HG02763 (cell line): ENCODE results near the gene SPP2.

Source experiments
- ATAC-seq: cut with Tn5 transposase; IDR thresholded peaks from one replicate; pipeline ENCODE4 v1.9.1; 2021; ENCODE audit warnings: mild to moderate bottlenecking, moderate library complexity; ENCODE audit not compliant: unreplicated experiment

The SPP2 gene, protein sequence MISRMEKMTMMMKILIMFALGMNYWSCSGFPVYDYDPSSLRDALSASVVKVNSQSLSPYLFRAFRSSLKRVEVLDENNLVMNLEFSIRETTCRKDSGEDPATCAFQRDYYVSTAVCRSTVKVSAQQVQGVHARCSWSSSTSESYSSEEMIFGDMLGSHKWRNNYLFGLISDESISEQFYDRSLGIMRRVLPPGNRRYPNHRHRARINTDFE

DNA sequence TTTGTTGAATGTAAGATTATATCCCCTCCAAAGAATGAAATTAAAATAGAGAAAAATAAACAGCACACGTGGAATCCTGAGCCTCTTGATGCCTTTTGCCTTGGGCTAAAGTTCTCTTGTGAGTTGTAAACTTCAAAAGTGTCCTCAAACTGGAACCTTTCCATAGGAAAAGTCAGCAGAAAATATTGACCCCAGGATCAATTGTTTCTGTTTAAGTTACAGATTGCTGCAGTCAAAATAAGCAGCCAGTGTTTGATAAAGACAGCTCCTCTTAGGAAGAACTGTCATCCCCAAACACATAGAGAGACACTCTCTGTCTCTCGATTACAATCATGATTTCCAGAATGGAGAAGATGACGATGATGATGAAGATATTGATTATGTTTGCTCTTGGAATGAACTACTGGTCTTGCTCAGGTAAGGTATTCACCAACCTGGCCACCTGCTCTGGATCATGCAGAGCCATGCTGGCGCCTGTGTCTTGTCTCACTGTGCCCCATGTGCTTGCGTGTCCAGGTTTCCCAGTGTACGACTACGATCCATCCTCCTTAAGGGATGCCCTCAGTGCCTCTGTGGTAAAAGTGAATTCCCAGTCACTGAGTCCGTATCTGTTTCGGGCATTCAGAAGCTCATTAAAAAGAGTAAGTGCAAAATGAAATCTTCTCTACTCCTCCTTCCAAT, at the start of gene SPP2:
TSS of gene SPP2 (plus strand) at position 248 of the 681 bp plus-strand sequence. CDS start at position 333, 85 bp downstream.
- no peak for ATAC-seq

DNA sequence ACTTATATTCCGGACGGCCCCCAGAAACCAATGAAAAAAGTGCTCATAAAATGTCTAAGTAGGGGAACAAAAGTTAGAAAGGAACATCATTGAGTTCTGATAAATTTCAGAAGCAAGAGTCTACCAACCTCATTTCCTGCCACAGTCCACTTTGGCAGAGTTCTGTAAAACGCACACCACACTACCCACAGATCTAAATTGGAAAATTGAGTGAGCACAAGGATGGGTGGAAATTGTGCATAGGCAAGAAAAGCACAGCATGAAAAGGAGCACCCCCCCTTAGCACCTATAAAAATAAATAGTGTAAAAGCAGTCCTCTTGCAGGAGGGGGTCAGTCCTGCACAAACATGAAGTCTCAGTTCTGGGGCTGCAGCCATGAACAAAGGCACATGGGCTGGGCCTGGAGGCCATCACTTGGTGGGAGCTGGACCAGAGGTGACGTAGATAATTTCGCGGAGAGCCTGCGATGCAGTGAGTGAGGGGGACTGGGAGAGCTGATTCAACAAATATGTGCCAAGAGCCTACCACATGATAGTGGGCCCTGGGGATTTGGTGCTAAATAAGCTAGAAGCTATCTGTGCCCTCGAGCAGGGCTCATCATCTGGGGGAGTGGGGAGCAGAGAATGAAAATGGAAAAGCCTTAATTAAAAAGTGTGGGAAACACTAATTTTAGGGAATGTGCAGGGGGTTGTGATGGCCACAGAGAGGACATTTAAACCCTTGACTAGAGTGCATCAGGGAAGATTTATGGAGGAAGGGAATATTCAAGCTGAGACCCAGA, 48.9 kb upstream of the SPP2 start:
- ATAC-seq: no peak

DNA sequence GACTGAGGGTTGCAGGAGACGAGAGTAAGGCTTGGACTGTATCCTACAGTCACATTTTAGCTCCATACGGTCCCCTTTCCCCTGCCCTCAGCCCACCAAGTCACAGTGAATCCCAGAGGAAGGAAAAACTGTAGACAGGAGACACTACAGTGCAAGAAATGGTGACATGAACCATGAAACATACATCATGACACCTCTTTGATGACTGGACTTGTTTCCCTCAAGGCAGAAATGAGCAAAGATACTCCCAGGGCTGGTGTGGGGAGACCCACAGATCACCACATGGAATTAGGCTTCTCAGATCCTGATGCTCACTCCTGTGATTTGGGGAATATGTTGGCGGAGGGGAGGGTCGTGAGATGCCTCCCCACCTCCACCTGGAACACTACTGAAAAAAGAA, 48.2 kb upstream of the SPP2 start:
- no peak for ATAC-seq

DNA sequence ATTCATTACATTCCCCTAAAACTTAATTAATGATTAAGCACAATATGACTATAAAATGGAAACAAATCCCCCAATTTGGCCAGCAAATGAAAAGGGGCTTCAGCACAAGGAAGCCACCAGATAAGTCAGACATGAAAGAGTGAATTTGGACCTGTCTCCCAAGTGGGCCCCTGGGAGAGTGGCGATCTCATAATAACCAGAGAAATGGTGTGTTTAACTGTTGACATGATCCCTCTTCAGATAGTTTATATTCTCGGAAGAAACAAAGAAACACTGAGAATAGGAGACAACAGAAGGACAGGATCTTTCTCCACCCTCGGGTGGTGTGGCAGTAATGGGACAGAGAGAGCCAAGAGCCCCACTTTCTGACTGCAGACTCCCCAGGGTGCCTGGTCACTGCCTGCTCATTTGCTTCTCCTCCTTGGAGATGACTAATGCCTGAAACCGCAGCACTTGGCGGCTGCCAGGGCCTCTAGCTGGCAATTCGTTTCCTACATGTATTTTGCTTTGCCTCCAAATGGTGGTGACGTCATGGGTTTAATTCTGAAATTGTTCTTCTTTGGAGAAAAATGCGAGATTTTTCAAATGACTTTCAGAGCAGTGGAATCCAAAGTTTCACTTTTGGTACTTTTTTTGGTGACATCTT, 46.4 kb upstream of the SPP2 start:
- no peak for ATAC-seq

DNA sequence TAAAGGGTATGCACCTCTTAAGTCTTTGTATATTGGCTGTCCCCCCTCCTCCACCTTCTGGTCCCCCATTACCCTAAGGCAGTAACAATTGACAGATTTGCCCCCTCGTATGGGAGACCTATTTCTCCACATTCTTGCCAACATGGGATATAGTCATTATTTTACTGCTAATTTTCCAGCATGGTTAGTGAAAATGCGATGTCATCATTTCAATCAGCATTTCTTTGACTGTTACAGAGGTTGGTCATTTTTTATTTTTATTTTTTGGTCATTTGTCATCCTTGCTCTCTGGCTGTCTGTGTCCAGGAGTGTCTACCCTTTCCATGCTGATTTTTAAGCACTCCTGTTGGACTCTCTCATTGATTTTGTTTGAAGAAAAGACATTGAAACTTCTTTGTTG, 45.4 kb upstream of the SPP2 start:
- ATAC-seq: no peak

DNA sequence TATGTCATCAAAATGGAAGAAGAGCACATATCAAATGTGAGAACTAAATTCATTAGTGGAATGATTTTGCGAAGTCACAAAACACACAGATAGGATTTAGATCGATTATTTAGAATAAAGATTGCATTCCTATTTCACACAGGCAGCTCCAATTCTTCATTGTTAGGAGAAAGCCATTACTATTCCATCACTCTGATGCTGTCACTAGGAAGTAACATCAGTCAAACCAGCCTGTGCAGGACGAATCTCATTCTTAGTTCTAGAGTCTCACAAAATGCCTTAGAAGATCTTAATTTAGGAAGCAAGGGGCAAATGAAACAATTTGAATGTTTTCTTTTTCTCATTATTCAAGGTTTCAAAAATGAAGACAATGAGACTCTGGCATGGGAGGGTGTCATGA, 44.0 kb upstream of the SPP2 start:
- no peak for ATAC-seq

DNA sequence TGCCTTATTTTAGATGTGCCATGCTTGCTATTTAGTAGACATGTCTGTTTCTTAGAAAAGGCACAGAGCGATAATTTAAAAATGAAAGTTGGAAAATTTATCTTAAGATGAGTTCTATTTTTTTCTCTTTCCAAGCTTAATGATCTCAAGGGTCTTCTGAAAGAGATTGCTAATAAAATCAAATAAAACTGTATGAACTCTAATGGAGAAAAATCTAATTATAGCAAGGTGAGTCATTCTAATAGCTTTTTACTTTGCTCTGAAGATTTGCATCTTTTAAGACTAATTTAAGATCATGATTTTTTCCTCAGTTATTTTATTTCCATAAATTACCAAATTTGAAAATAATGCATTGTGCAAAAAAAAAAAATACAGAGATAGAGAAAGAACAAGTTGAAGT, 36.1 kb upstream of the SPP2 start:
- ATAC-seq: no peak

DNA sequence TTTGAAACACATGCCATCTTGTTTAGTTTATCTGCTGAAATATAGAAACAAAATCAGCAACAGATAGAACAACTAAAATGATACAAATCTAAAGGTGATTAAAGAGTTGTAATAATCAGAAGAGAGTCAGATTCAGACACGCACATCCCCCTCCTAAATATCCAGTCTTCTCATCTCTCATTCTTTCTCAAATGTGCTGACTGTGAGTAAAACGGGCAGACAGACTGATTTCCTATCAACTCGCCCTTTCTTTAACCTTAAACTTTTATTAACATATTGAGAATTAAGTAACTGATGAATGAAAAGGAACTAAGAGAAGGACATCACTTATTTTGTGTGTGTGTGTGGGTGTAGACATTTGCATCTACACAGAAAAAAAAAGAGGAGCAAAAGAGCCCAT, 34.6 kb upstream of the SPP2 start:
- ATAC-seq: no peak

DNA sequence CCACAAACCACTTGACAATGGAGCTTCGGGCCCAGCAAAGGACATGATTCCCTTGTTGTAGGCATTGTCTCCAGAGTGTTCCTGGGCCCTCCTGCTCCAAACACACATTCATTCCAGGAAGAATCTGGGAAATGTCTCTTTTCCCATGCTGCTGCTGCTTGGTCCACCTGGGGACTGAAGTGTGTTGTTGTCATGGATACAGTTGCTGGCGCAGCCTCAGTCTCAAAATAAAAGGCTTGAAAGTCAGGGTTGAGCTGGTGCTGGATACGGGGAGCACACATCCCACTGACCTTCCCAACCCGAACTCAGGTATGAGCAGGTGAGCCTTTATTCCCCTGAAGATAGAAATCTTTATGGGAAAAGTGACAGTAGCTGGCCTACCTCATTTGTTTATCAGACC, 30.6 kb upstream of the SPP2 start:
- no peak for ATAC-seq

DNA sequence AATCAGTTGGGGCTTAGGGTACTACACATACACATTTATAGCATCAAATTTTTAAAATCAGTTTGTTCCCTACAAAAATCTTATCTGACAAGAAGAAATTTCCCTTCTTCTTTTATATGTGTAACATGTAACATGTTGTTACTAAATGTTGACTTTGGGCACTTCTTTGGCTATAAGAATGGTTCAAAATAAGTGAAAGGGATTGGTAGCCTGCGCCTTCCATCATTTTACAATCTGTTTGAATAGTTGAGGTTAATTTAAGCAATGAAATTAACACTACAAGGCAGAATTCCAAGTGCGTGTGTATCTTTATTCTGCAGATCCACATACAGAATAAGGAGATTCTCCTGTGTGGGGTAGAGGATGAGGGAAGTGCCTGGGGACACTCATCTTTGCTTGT, 30.2 kb upstream of the SPP2 start:
- no peak for ATAC-seq

DNA sequence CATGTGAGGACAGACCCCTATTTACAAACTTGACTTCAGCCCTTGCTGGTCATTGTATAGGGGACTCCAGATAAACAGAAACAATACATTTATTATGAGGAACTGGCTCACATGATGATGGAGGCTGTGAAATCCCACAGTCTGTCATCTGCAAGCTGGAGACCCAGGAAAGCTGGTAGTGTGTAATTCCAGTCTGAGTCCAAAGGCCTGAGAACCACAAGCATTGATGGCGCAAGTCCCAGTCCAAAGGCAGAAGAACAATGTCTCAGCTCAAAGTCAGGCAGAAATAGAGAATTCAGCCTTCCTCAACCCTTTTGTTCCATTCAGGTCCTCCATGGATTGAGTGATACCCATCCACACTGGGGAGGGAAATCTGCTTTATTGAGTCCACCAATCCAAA, 28.1 kb upstream of the SPP2 start:
- ATAC-seq: no peak

DNA sequence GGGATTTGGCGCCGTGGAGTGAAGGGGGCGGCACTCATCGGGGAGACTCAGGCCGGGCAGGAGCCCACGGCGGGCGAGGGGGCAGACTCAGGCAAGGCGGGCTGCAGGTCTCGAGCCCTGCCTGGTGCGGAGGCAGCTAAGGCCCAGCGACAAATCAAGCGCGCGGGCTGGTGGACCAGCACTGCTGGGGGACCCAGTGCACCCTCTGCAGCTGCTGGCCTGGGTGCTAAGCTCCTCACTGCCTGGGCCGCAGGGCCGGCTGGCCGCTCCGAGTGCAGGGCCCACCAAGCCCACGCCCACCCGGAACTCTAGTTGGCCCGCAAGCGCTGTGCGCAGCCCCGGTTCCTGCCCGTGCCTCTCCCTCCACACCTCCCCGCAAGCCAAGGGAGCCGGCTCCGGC, 26.2 kb upstream of the SPP2 start:
- no peak for ATAC-seq

DNA sequence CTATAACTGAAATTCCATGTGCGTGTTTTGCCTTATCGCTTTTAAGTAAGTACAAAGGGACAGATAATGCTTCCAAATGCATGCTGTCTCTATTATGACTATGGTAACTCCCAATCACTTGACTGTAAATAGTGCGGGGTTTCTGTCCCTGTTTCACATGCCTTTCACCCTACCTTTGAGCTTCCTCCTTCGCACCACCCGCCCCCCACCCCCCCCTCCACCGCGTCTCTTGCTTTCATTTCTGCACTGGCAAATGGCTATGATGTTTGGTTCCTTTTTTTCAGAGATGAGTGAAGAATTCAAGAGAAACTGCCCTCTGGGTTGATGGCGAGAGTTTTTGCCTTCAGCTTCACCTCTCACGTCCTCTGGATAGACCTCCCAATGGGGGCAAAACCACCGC, 25.0 kb upstream of the SPP2 start:
- ATAC-seq: no peak

DNA sequence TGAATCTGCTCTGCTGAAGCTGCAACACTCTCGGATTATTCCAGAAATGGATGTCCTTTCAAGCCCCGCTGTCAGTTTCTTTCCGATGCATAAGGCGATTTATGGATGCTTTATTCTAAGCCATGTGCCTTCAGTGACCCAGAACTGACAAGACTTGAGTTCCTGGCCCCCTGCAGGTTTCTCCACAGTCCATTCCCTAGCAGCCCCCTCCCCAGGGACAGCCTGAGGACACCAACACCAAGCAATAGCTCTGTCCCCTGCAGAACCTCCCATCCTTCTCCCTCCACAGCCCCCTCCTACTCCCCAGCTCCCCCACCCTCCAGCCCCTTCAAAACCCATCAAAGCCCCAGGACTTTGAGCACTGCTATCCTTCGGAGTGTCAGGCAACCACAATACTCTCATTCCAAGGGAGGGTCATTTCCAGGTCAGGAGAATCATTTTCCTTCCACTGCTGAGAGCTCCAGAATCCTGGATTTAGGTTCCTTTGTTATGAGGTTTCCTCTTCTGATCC, 24.6 kb upstream of the SPP2 start:
- no peak for ATAC-seq

DNA sequence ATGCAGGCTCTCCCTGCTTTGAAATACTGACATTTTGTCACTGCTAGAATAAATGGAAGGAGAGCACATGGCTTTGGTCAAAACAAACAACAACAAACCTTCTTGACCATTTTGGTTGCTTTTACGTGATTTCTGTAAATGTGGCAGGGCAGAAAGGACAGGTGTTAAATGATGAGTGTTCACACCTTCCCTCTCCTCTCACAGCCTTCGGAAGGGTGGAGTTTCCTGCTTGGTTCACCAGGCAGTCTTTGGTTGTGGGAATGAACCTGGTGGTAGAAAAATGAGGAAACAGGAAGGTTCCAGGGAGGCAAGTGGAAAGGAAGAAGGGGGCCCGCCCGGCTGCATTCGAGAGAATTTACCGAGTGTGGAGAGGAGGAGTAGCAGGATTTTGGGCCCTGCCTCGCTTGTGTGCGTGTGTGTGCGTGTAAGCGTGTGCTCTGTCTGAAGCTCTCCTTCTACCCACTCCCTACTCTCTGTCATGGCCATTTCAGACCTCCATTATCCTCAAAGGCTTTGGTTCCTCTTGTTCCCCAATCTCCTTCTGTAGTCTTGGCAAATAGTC, 23.7 kb upstream of the SPP2 start:
- ATAC-seq: no peak

DNA sequence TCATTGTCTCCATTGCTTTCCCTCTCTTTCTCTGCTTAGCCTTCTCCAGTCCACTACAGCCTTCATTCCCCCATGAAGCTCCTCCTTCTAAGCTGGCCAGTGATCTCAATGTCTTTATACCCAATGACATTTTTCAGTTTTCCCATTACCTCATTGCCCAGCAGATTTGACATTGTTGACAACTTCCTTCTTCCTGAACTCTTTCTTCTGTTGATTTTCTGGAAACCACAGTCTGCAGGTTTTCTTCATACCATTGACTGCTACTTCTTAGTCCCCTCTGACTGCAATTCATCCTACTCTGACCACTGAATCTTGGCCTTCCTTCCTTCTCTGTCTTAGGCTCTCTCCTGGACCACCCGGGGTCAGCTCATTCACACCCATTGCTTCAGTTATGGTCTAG, 22.9 kb upstream of the SPP2 start:
- no peak for ATAC-seq

DNA sequence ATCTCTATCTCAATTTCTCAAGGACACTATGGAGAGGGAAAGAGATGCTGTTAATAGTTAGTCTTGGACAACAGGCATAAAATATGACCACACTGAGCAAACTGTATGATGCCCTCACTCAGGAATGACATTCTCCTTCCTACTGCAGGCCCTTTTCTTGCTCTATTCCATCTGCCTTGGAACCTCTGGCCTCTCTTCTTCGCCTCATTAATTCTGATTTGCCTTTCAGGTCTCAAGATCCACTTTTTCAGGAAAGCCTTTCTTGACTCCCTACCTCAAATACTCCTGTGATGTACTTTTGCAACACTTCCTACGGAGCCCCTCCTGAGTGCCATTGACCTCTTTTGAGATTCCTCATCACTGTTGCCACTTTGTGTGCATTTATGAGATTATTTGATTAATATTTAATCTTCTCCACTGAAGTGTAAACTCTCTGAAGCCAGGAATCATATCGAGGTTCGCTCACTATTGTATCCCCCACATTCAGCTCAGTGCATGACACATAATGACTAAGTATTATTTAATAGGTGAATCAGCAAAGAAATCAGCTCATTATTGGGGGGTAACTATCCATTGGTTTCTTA, 21.3 kb upstream of the SPP2 start:
- no peak for ATAC-seq

DNA sequence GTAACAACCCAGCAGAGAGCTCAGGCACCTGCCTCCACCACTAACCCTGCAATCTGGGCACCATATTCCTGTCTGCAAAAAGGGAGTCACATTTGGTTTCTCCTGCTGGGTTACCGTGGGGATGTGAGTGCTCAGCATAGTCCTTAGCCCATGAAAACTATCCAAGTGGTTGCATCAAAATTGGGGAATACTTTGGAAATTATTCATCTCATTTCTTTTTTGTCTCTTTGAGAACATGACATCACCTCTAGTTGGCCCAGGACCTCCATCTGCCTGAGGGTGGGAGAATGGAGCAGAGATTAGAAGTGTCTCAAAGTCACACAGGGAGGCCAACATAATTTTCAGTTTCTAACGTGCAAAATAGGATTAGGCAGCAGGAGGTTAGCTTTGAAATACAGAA, 19.3 kb upstream of the SPP2 start:
- ATAC-seq: no peak

DNA sequence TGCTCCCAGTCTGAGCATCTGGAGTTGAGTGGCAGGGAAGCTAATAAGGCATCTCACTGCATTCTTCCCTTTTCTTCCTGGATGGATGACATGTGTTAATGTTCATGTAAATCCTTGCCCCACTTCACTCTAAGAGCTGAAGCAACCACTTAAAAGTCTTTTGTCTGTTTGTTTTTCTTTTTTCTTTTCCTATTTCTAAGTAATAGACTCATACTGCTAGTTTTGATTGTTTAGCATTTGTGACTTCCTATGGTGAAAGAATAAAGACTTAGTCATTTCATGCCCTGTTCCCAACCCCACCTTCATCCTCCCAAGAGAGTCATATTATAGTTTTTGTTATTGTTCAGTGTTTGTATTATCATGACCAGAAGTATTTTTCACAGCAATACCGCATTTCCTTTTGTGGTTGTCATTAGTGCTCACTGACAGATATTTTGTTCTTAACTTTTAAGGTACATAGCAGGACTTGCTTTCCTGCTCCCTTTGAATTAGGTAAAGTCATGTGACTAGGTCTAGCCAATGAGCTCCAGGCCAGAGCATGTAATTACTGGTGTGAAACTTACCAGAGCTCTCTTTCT, 18.1 kb upstream of the SPP2 start:
- no peak for ATAC-seq

DNA sequence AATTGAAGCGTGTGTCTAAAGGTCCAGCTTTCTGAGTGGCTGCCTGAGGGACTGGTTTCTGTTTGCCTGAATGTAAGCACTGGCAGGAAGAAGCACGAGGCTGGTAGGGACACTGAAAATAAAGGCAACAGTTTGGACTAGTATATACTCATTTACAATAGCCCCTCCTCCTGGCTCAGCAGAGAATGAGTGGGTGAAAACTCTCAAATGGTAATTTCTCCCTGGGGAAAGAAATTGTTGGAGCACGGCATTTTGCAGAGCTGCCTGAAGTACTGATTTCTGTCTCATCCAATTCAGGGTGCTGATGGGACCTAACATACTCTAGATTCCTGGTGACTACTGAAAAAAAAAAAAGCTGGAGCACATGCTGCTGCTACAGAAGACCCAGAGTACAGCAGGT, 17.3 kb upstream of the SPP2 start:
- ATAC-seq: no peak
